Panc1 (cell line): Measurements from ENCODE around the gene NUDT6. TPM values are rescaled to one million over a fixed set of nuclear protein-coding genes. Genes with fewer than 3 reads are reported as not detected.
"Not testable (repeated sequence)": the region's sequence is repeated elsewhere in the genome, so short reads cannot be mapped to it uniquely, and the experiment has no call there.

Source experiments
- ATAC-seq: fragments of 200-7000 bp; cut with Tn5 transposase; 2 replicates; pipeline ENCODE4 v1.9.1; 2020; ENCODE audit warnings: mild to moderate bottlenecking, moderate library complexity
- BruUV-seq: library from RNA; stranded (reverse); fragments of 400-500 nt; replicated peaks from 2 replicates; lab custom pipeline; 2021; lab: Mats Ljungman, UMichigan
- CTCF ChIA-PET: fragments of 300-600 bp; sonication (Branson Sonifier 250); formaldehyde crosslinking; loops from one replicate; lab custom pipeline; 2022; ENCODE audit warnings: antibody characterized with exemption; lab: Charles Lee
- POLR2A ChIA-PET: fragments of 300-600 bp; sonication (Branson Sonifier 250); formaldehyde crosslinking; loops from one replicate; lab custom pipeline; 2022; ENCODE audit warnings: antibody characterized with exemption; lab: Charles Lee
- DNase-seq: peaks from one replicate; pipeline ENCODE4 v3.0.0-alpha.2; 2010; ENCODE audit warnings: low read depth, low spot score
- H3K27ac ChIP-seq: 2 replicates; pipeline ENCODE4 v1.5.1; 2011; ENCODE audit warnings: mild to moderate bottlenecking, low read length, inconsistent platforms
- H3K27me3 ChIP-seq: fragments of 200-500 bp; sonication (Bioruptor generic); 2 replicates; pipeline ENCODE4 v1.6.0; 2014; ENCODE audit warnings: low read length, inconsistent platforms; ENCODE audit not compliant: control insufficient read depth, insufficient read depth
- H3K36me3 ChIP-seq: fragments of 200-500 bp; sonication (Bioruptor generic); 2 replicates; pipeline ENCODE4 v1.5.1; 2014; ENCODE audit warnings: inconsistent platforms, mild to moderate bottlenecking, low read length, moderate library complexity; ENCODE audit not compliant: control insufficient read depth, insufficient read depth
- H3K4me1 ChIP-seq: 2 replicates; pipeline ENCODE4 v1.5.1; 2011; ENCODE audit warnings: inconsistent platforms, mild to moderate bottlenecking, low read length, moderate library complexity; ENCODE audit not compliant: control insufficient read depth, insufficient read depth
- H3K4me3 ChIP-seq, 2 experiments: 2 replicates each; pipeline ENCODE4 v1.5.1; 2011 to 2012; ENCODE audit warnings: low read depth in 2 of 2, low read length in 2 of 2, mild to moderate bottlenecking in 2 of 2, inconsistent platforms in 1 of 2, moderate library complexity in 1 of 2
- H3K9me3 ChIP-seq: fragments of 200-500 bp; sonication (Bioruptor generic); 2 replicates; pipeline ENCODE4 v1.5.1; 2014; ENCODE audit warnings: low read depth, mild to moderate bottlenecking, inconsistent platforms, low read length, moderate library complexity; ENCODE audit not compliant: control insufficient read depth, insufficient read depth
- CTCF ChIP-seq: fragments of 450-650 bp; IDR thresholded peaks from 2 replicates; pipeline ENCODE4 v1.5.1; 2017; ENCODE audit warnings: mild to moderate bottlenecking
- POLR2AphosphoS5 ChIP-seq: IDR thresholded peaks from 2 replicates; pipeline ENCODE4 v1.6.1; 2012; ENCODE audit warnings: mild to moderate bottlenecking, low read depth, low read length, moderate library complexity
- REST ChIP-seq, 2 experiments: IDR thresholded peaks; 2 replicates each; pipeline ENCODE4 v1.6.1; 2011 to 2012; ENCODE audit warnings: low read depth in 2 of 2, control low read depth in 1 of 2, low read length in 1 of 2, mild to moderate bottlenecking in 1 of 2, moderate library complexity in 1 of 2; ENCODE audit not compliant: insufficient read depth in 1 of 2
- SIN3A ChIP-seq: IDR thresholded peaks from 2 replicates; pipeline ENCODE4 v1.6.1; 2012; ENCODE audit warnings: low read depth, mild to moderate bottlenecking, low read length, moderate library complexity, borderline replicate concordance; ENCODE audit not compliant: insufficient read depth
- TCF7L2 ChIP-seq: IDR thresholded peaks from 2 replicates; pipeline ENCODE4 v1.6.1; 2011; ENCODE audit warnings: mild to moderate bottlenecking, low read depth, low read length, inconsistent platforms
- in situ Hi-C: cut with HindIII; loops from 2 replicates; pipeline ENCODE4 v1.10.0; 2016; ENCODE audit warnings: low sequenced_read_pairs, low pct_unique_long_range_greater_than_20kb
- intact Hi-C: fragments of 100-400 bp; cut with micrococcal nuclease; formaldehyde crosslinking; loops from one replicate; pipeline ENCODE4 v1.10.0; 2022; ENCODE audit not compliant: unreplicated experiment
- total RNA-seq: library from RNA; stranded (reverse); gene quantifications from one replicate; pipeline ENCODE4 v1.2.1, GENCODE V29; 2021; ENCODE audit not compliant: unreplicated experiment

Gene NUDT6
- total RNA-seq, 1 experiment from 2014 or later, result 7.5 TPM

GRCh38 chr4:122948671-122949070 lies 26.3 kb upstream of the NUDT6 start:
- ChIA-PET CTCF (no interaction called here), POLR2A (no interaction called here)
- no peak overlapping the region for H3K27ac ChIP-seq
- H3K36me3 ChIP-seq, result peaks cover 5% of the 10 kb centered on the region; the same call in 1 of the 2 replicates
- in situ Hi-C loops, result no loop called here
- DNase-seq, result no peak
- H3K27me3 ChIP-seq, result no peaks in the 10 kb centered on the region
- no TSS peak for BruUV-seq
- TF ChIP-seq REST (IDR thresholded peaks at IDR 0.05; ENCODE audit: insufficient read depth in 1 of 2, low read depth in 2 of 2, low read length in 1 of 2), result no peak
- no peak for TF ChIP-seq SIN3A
- no peak for TF ChIP-seq CTCF
- no peak for TF ChIP-seq POLR2AphosphoS5
- no peak for TF ChIP-seq TCF7L2
- no peak overlapping the region for H3K4me3 ChIP-seq
- intact Hi-C loops, result no loop called here
- H3K9me3 ChIP-seq, result no peaks in the 10 kb centered on the region
- ATAC-seq, result no peak
- H3K4me1 ChIP-seq, result no peaks in the 10 kb centered on the region

- BruUV-seq, result no TSS peak
- H3K36me3 ChIP-seq, result peaks cover 5% of the 10 kb centered on the region; the same call in 1 of the 2 replicates
- no peaks in the 10 kb centered on the region for H3K4me1 ChIP-seq
- no peaks in the 10 kb centered on the region for H3K27me3 ChIP-seq
- ATAC-seq, result no peak
- no peak overlapping the region; the same call in 1 of the 2 replicates for H3K27ac ChIP-seq
- CTCF ChIA-PET, result no interaction called here
- POLR2A ChIA-PET, result no interaction called here
- no peaks in the 10 kb centered on the region for H3K9me3 ChIP-seq
- DNase-seq, result no peak
- in situ Hi-C loops (no loop called here), intact Hi-C loops (no loop called here)
- TF ChIP-seq SIN3A, result no peak
- no peak for TF ChIP-seq TCF7L2
- no peak for TF ChIP-seq CTCF
- no peak for TF ChIP-seq REST (IDR thresholded peaks at IDR 0.05; ENCODE audit: insufficient read depth in 1 of 2, low read depth in 2 of 2, low read length in 1 of 2)
- no peak for TF ChIP-seq POLR2AphosphoS5
- no peak overlapping the region for H3K4me3 ChIP-seq
These were observed 23.7 kb upstream of the NUDT6 start for GRCh38 chr4:122946142-122946541.

GRCh38 chr4:122945136-122945535 lies 22.7 kb upstream of the NUDT6 start:
- BruUV-seq, H3K36me3 ChIP-seq, POLR2A ChIA-PET, in situ Hi-C loops, CTCF ChIA-PET, ATAC-seq, H3K9me3 ChIP-seq, DNase-seq, intact Hi-C loops, H3K27me3 ChIP-seq, H3K4me1 ChIP-seq: not testable (repeated sequence)
- H3K4me3 ChIP-seq, result peak overlapping the region in 1 of 2 experiments; percentile 29; a peak in 1 of 4 replicates
- H3K27ac ChIP-seq, result 0 out of 2 replicates have a peak overlapping the region, but pooled peaks have one; percentile 51
